Activated CD4-positive, alpha-beta T cell treated with anti-CD3 and anti-CD28 coated beads for 4 hours (primary cell): ENCODE measurements around the gene MAP4.
"Not testable (repeated sequence)": the region's sequence is repeated elsewhere in the genome, so short reads cannot be mapped to it uniquely, and the experiment has no call there.

Experiments used
- DNase-seq, 2 donors: peaks; one replicate each; pipeline ENCODE4 v3.0.0-alpha.2; 2020

The MAP4 gene

DNA sequence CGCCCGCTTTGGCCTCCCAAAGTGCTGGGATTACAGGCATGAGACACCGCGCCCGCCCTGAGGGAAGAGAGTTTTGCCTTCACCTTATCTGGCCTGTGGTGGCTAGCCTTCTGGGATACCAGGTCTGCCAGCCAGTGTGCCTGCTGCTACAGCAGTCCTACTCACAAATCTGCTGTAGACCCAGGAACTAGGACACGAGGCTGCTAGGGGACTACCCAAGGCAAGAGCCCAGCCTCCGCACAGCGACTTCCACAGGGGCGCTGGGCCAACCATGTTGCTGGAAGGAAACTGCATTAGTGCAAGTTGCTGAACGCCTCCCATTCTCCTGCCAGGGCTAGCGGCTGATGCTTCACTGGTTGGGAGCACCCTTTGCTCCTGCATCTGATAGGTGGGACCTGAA lies 159.5 kb downstream of the MAP4 start:
- no peak for DNase-seq

DNA sequence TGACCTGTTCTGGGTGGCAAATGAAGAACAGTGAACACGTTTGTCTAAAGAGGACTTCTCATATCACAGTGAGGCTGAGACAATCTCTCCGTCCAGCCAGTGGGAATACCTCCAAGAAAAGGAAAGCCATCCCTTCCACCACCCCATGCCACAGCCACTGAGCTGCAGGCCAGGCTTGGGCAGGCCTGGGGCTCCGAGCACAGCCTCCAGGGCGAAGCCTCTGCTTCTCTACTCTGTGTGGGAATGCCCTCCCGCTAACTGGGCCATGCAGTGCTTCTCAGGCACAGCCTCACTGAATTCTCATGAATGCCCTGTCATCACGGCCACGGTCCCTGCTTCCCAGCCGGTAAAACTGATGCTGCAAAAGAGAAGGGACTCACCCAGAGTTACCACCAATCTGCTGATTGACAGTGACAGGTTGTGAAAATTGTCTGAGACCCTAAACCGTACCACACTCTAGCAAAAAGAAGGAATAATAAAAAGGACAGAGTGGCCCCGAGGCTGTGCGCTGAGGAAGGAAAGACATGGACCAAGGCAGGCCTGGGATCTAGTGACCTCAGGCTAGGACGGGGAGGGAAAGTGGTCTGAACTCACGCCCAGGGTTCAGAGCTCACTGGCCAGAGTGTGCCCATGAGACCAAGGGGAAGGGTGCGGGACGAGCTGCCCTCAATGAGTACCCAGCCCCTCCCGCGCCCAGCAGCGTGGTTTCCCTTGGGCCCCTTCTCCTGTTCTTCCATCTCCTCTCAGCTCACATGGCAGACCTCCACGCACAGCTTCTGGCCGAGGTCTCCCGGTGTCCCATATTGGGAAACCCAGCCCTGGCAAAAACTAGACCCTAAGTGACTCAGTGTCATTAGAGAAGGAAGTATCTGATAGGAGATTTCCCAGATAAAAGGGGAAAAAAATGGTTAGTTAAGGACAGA lies 160.5 kb downstream of the MAP4 start:
- DNase-seq = no peak

DNA sequence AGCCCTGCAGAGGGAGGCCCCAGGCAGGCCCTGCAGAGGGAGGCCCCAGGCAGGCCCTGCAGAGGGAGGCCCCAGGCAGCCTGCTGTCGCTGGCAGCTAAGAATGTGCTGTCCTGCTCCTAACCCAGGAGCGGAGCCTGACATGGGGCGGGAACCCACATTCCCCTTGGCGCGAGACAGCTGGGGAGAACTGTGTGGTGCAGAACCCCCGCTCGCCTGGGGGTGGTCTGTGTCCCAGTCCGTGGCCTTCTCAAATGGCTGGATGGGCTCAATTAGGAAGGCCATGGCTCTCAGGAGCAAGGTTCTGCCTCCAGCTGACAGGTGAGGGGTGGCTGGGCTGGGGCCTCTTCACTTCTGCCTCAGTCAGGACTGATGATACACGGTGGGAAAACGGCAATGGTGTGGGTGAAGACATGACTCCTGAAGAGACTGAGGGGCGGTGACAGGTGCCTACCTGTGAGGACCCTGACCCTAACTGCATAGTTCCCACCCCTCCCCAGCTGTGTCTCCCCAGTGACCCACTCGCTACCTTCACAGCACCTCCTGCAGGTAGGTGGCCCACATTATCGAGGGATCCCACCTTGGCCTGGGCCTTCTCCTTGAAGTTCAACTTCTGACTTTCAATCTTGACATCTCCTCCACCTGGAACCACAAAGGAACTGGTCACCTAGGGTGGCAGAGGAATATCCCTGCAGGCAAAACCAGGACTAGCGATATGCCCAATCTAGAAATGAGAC lies 161.3 kb downstream of the MAP4 start:
- no peak for DNase-seq

DNA sequence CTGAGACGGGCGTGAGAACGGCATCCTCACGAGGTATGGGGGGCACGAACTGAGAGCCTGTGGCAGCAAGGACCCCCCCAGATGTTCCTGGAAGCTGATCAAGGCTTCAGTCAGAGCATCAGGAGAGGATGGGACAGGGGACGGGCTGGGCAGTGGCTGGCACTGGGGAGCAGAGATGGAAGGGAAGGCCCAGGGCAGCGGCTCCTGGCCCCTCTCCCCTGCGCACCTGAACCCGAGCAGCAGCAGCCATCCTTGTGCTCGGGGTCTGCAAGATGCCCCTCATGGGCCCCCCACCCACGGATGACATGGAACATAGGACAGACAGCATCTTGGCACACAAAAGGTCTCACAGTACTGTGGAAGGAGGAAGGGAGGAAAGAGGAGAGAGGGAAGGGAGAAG lies 161.9 kb downstream of the MAP4 start:
- DNase-seq = no peak

DNA sequence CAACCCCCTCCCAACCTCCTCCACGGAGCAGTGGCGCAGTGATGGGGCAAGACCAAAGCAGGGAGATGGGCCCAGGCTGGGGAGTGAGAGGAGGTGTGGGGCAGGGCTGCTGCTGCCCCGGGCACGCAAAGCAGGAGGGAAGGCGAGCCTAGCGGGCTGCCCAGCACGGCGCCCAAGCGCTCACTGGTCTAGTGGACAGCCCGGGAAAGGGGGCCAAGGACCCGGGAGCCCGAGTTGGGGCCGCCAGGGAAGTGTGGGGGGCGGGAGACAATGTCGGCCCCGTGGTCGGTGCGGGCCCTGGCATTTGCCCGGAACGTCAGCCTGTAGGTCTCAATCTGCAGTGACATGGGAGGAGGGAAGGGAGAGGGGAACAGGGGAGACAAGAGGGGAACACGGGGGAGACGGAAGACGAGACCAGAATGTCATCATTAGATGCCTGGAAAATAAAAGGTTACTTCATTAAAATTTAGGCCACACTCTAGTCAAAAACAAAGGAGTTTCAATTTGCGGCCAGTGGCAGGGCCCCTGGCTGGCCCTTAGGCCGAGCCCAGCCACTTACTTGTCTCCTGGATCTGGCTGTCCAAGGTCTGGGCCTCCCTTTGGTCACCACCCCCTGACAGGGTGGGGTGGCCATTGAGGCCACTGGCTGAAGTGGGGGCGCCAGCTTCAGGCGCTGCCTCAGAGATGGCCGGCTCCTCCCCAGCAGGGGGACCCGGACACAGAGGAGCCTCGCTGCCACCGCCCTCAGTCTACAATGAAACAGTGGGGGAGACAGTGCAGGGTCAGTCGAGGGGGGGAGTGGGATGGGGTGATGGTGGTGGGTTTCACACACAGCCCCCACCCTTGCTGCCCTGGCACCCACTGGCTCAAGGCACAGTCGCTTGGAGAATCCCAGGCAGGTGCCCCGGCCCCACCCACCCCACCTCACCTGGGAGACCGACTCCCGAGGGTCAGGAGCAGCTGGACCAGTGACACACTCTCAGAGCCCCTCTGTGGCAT lies 163.3 kb downstream of the MAP4 start:
- DNase-seq = no peak

DNA sequence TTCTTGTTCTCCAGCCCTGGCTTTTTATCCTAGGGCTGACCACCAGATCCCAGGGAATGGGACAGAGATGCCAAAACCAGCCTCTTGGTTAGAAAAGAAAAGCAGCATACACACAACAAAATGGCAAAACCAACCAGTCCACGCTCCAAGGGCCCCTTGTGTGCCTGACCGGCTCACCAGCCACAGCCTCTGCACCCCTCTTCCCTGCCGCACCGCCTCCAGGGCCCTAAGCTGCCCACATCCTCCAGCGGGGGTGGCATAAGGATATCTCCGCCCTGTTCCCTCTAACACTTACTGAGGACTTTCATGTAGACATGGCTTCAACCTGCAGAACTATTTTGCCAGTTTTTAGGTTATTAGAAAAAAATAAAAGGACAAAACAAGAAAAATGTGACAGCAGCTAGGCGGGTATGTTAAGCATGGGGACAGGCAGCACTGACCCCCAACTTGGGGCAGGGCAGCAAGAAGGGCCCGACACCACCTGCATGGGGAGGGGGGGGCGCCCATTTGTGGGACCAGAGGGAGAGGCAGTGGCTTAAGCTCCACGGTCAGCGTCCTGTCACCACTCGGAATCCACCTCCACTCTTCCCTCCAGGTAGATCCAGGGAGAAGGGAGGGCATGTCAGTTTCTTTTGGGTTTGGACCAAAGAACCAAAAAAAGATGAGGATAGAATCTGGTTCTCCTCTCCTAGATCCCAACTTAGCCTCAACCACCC lies 164.2 kb downstream of the MAP4 start:
- DNase-seq = no peak

DNA sequence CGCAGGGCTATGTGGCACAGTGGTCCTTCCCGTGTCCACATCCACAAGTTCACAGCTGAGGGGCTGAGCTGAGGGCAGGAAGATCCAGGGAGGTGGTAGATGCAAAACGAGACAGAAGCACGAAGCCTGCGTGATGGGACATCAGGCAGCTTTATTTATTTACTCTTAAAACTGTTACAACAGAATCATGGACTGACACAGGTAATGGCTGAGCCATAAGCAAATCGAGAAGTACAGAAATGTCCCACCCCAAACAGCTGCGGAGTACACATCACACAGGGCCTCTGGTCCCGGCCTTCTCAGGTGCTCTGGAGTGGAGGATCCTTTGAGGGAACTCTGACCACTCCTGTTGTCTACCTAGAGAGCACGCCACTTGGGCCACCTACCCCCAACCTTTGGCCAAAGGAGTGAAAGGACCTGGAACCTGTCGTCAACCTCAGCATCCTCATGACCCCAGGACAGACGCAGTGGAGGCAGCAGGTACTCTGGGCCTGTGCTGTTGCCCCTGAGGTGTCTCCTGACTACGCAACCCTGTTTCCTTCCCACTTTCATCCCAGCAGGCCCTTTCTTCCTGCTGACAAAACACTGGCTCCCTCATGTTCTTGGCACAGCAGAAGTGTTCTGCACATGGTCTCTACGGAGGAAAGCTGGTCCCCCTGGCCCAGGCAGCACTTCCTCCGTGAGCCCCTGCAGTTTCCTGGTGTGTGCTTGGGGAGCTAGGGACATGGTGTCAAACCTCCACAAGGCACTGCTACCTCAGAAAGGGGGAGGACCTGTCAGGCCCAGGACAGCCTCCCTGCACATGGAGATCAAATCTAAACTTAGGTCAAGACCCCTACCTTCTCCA lies 165.4 kb downstream of the MAP4 start:
- no peak for DNase-seq

DNA sequence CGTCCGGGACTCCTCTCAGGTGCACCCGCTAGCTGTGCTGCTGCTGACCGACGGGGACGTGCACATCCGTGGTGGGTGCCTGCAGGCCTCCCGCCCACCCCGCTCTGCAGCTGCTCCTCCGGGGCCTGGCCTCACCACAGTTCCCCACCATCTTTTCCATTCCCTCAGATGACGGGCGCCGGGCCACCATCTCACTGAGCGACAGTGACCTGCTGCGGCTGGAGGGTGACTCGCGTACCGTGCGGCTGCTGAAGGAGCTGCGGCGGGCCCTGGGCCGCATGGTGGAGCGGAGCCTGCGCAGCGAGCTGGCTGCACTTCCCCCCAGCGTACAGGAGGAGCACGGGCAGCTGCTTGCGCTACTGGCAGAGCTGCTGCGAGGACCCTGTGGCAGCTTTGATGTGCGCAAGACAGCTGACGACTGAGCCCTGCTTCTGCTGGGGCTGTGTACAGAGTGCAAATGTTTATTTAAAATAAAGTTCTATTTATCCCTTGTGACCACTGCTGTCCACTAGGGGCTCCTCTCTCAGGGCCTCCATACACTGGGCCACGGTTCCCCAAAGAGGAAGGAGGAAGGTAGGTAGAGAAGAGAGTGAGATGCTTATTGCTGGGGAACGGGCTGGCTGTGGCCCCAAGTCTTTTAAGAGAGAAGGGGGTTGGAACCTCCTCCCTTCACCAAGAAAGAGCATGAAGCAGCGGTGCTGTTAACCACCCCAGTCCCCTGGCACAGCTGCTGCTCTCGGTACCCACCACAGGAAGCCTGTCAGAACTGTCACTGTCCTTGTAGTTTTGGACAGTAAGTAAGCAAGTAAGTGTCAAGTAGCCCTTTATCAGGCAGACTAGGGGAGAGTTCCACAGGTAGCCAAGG lies 166.3 kb downstream of the MAP4 start:
- DNase-seq = no peak

DNA sequence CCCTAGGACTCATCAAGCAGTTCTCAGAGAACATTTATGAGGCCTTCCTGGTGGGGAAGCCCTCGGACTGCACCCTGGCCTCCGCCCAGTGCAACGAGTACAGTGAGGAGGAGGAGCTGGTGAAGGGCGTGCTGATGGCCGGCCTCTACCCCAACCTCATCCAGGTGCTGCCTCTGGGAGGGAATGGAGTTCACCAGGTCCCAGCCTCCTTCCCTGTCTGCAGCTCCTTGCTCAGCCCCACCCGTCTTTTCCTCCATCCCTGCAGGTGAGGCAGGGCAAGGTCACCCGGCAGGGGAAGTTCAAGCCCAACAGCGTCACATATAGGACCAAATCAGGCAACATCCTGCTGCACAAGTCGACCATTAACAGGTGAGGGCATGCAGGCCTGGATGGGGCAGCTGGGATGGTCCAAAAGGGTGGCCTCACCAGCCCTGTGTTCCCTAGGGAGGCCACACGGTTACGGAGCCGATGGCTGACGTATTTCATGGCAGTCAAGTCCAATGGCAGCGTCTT lies 167.0 kb downstream of the MAP4 start:
- DNase-seq = no peak

DNA sequence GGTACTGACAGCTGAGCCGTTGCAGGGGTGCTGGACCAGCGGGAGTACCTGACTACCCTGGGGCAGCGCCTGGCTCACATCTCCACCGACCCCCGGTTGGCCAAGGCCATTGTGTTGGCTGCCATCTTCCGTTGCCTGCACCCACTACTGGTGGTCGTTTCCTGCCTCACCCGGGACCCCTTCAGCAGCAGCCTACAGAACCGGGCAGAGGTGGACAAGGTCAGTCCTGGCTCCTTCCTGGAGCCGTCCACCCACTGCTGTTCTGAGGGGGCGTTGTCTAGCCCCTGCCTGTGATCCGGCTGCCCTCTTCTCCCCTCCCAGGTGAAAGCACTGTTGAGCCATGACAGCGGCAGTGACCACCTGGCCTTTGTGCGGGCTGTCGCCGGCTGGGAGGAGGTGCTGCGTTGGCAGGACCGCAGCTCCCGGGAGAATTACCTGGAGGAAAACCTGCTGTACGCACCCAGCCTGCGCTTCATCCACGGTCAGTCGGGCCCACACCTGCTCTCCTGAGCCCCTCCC lies 167.6 kb downstream of the MAP4 start:
- no peak for DNase-seq

DNA sequence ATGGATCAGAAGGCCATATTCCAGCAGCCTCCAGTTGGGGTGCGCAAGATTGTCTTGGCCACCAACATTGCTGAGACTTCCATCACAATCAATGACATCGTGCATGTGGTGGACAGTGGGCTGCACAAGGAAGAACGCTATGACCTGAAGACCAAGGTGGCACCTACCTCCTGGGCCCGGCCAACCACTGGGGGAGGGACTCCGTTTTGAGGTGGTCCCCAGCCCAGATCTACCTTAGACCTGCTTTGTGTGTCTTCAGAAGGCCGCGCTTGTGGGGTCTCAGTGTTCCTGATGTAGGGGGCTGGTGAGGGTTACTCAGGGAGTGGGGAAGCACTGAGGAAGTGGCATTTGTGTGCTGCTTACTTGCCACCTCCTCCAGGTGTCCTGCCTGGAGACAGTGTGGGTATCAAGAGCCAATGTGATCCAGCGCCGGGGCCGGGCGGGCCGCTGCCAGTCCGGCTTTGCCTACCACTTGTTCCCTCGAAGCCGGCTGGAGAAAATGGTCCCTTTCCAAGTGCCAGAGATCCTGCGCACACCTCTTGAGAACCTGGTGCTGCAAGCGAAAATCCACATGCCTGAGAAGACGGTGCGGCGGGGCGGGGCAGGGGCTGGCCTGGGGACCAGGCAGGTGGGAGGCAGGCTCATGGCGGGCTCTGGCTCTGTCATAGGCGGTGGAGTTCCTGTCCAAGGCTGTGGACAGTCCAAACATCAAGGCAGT lies 168.3 kb downstream of the MAP4 start:
- no peak for DNase-seq

DNA sequence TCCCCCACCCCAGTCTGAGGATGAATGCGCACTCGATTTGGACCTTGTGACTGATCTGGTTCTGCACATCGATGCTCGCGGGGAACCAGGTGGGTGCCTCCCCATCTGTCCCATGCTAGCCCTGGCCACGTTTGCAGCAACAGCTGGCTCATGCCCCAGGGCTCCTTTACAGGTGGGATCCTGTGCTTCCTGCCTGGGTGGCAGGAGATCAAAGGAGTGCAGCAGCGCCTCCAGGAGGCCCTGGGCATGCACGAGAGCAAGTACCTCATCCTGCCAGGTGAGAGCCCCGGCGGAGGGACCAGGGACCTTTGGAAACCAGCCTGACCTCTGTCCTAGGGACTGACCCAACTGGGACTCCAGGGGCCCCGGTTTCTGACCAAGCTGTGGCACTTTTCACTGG lies 169.0 kb downstream of the MAP4 start:
- no peak for DNase-seq

DNA sequence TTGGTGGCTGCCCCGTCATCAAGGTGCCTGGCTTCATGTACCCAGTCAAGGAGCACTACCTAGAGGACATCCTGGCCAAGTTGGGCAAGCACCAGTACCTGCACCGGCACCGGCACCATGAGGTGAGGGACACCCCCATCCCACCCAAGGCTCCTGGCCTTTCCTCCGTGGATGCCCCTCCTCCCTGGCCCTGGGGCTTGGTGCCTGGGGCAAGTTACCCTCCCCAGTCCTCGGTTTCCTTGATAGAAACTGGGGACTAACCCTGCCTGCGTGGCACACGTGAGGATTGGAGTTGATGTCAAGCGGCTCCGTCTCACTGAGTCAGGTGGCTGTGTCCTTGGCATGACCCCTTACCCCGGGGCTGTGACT lies 169.4 kb downstream of the MAP4 start:
- DNase-seq = no peak

DNA sequence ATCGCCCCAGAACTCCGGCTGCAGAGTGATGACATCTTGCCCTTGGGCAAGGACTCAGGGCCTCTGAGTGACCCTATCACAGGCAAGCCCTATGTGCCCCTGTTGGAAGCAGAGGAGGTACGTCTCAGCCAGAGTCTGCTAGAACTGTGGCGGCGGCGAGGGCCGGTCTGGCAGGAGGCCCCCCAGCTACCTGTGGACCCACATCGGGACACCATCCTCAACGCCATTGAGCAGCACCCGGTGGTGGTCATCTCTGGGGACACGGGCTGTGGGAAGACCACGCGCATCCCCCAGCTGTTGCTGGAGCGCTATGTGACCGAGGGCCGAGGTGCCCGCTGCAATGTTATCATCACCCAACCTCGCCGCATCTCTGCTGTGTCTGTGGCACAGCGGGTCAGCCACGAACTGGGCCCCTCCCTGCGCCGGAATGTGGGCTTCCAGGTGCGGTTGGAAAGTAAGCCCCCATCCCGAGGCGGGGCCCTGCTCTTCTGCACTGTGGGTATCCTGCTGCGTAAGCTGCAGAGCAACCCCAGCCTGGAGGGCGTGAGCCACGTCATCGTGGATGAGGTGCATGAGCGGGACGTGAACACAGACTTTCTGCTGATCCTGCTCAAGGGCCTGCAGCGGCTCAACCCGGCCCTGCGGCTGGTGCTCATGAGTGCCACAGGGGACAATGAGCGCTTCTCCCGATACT lies 169.9 kb downstream of the MAP4 start:
- no peak for DNase-seq

DNA sequence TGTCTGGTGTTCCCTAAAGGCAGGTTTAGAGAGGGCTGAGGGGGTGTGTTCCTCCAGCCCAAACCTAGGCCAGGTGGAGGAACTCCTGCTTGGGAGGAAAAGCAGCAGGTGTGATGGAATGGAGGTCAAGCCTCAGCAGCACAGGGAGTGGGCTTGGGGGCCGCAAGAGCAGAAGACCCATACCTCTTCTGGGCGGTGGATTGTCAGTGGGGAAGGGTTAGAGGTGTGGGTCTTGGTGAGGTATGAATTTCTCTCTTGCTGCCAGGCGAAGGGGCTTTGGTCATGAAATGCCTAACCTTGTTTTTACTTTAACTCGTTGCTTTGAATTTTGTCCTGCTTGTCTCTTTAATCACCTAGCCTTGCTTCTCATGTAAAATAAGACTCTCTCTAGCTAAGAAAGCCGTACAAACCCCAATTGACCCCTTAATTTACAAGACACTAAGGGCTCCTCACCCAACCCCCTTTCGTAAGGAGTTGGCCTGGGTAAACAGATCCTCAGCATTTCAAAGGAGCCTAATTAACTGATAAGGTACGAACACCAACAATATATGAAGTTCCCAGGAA lies 174.3 kb downstream of the MAP4 start:
- DNase-seq = no peak

DNA sequence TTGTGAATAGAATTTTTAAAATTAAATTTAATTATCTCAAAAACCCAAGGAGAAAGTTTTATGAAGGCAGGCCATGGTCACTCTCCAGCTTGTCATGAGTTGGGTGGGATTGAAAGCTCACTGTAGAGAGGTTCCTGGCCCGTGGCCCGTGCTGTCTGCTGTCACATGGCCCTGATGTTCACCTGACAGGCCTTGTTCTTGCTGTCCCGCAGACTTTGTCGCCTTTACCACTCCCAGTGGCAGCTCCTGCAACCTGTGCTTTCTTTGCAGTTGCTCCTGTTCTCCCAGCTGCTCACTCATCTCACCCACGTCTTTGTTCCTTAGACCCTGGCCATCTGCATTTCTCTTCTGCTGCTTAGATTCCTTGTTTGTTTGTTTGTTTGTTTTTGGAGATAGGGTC lies 177.7 kb downstream of the MAP4 start:
- no peak for DNase-seq

DNA sequence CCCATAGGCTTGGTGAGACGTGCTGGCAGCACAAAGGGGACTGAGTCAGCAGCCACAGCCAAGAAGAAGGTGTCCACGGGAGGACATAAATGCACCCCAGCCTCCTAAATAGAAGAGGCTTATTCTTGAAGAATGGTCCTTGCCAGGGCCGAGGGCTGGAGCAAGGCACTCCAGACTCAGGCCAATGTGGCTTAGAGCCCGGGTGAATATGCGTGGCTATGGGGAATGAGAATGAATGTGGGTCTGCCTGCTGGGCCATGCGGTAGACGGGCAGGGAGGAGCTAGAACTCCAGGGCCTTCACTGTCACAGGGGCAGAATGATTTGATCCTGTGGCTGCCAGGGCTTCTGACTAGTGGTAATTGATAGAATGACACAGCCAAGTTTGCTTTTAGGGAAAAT lies 179.2 kb downstream of the MAP4 start:
- DNase-seq = no peak

DNA sequence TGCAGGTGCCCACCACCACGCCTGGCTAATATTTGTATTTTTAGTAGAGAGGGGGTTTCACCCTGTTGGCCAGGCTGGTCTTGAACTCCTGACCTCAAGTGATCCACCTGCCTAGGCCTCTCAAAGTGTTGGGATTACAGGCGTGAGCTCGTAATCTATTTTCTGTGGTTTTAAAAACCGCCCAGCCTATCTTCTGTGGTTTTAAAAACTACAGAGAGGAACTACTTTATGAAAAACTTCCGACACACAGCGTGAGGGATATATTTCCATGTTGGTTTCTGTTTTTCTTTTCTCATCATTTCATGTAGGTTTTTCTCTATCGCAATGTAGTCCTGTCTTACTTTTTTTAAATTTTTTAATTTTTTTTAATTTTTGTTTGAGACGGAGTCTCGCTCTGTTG lies 186.7 kb downstream of the MAP4 start:
- not testable (repeated sequence) for DNase-seq
